Lower leg skin (tissue), 3 donors: Measurements from ENCODE around the gene ACKR2.

ENCODE experiments used
- POLR2A ChIP-seq, 2 donors: fragments of 450-650 bp; IDR thresholded peaks; one replicate each; pipeline ENCODE4 v1.6.1; 2016 to 2017; ENCODE audit warnings: antibody characterized with exemption in 2 of 2, mild to moderate bottlenecking in 1 of 2, moderate library complexity in 1 of 2
- TF ChIP-seq, protein P1 (sequence below), 3 donors: fragments of 450-650 bp; IDR thresholded peaks; one replicate each; pipeline ENCODE4 v1.5.1; 2016; ENCODE audit warnings: antibody characterized with exemption in 3 of 3, mild to moderate bottlenecking in 3 of 3, moderate library complexity in 2 of 3

- TF ChIP-seq, protein P1, sequence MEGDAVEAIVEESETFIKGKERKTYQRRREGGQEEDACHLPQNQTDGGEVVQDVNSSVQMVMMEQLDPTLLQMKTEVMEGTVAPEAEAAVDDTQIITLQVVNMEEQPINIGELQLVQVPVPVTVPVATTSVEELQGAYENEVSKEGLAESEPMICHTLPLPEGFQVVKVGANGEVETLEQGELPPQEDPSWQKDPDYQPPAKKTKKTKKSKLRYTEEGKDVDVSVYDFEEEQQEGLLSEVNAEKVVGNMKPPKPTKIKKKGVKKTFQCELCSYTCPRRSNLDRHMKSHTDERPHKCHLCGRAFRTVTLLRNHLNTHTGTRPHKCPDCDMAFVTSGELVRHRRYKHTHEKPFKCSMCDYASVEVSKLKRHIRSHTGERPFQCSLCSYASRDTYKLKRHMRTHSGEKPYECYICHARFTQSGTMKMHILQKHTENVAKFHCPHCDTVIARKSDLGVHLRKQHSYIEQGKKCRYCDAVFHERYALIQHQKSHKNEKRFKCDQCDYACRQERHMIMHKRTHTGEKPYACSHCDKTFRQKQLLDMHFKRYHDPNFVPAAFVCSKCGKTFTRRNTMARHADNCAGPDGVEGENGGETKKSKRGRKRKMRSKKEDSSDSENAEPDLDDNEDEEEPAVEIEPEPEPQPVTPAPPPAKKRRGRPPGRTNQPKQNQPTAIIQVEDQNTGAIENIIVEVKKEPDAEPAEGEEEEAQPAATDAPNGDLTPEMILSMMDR (IDR thresholded peaks at IDR 0.05): no peak
- TF ChIP-seq POLR2A (IDR thresholded peaks at IDR 0.05): no peak
These were observed 35.6 kb downstream of the ACKR2 start for GRCh38 chr3:42844815-42845214.
